Endothelial cell of umbilical vein (primary cell): Measurements from ENCODE around the gene RECK. TPM values are rescaled to one million over a fixed set of nuclear protein-coding genes. Genes with fewer than 3 reads are reported as not detected.
"Not testable (repeated sequence)": the region's sequence is repeated elsewhere in the genome, so short reads cannot be mapped to it uniquely, and the experiment has no call there.

Experiments
- BruUV-seq: library from RNA; stranded (reverse); fragments of 400-500 nt; replicated peaks from 2 replicates; lab custom pipeline; 2021; lab: Mats Ljungman, UMichigan
- CTCF ChIA-PET: fragments of 300-600, 350-600 bp; sonication (Branson Sonifier 250); formaldehyde crosslinking; loops from one replicate; lab custom pipeline; 2021; ENCODE audit warnings: antibody characterized with exemption, inconsistent platforms; lab: Charles Lee
- POLR2A ChIA-PET: fragments of 300-600, 350-600 bp; sonication (Branson Sonifier 250); formaldehyde crosslinking; loops from one replicate; lab custom pipeline; 2021; ENCODE audit warnings: antibody characterized with exemption, inconsistent platforms; lab: Charles Lee
- DNase-seq: peaks from one replicate; pipeline ENCODE4 v3.0.0-alpha.2; 2011; ENCODE audit warnings: low read depth, low spot score
- FAIRE-seq: peaks from 2 replicates; lab custom pipeline; 2011; peaks lifted over from hg19 to GRCh38; lab: Jason Lieb, UNC
- H2AFZ ChIP-seq: 2 replicates; pipeline ENCODE4 v1.6.0; 2012; ENCODE audit warnings: low read depth, low read length, control low read depth, inconsistent platforms
- H3K27ac ChIP-seq: 2 replicates; pipeline ENCODE4 v1.5.1; 2011; ENCODE audit warnings: low read depth, mild to moderate bottlenecking, control low read depth, low read length, moderate library complexity; ENCODE audit not compliant: insufficient read depth
- H3K27me3 ChIP-seq, 2 experiments: 2 replicates each; pipeline versions ENCODE4 v1.6.0 to v1.6.1; 2011; ENCODE audit warnings: low read length in 2 of 2, mixed read lengths in 1 of 2; ENCODE audit not compliant: control insufficient read depth in 2 of 2, insufficient read depth in 2 of 2
- H3K36me3 ChIP-seq, 2 experiments: 2 replicates in 1 of 2; 3 replicates in 1 of 2; pipeline ENCODE4 v1.5.1; 2011; ENCODE audit warnings: low read length in 2 of 2, mild to moderate bottlenecking in 1 of 2, moderate library complexity in 1 of 2; ENCODE audit not compliant: control insufficient read depth in 2 of 2, insufficient read depth in 2 of 2; ENCODE audit errors: extremely low read depth in 1 of 2
- H3K4me1 ChIP-seq: 3 replicates; pipeline ENCODE4 v1.5.1; 2011; ENCODE audit warnings: mild to moderate bottlenecking, low read length; ENCODE audit not compliant: control insufficient read depth, insufficient read depth; ENCODE audit errors: extremely low read depth
- H3K4me2 ChIP-seq: 2 replicates; pipeline ENCODE4 v1.6.1; 2011; ENCODE audit warnings: low read length, control low read depth, mixed read lengths; ENCODE audit not compliant: insufficient read depth
- H3K4me3 ChIP-seq, 3 experiments: fragments of 200-600 bp in 1 of 3; sonication (generic), shearing (Covaris generic) in 1 of 3; replicated peaks in 1 of 3; 2 replicates each; pipeline ENCODE4 v1.5.1; 2011 to 2016; ENCODE audit warnings: control low read depth in 3 of 3, low read length in 3 of 3, mild to moderate bottlenecking in 2 of 3, inconsistent platforms in 1 of 3, low read depth in 1 of 3, moderate library complexity in 1 of 3; ENCODE audit not compliant: insufficient read depth in 1 of 3
- H3K79me2 ChIP-seq: 2 replicates; pipeline ENCODE4 v1.6.0; 2012; ENCODE audit warnings: low read length, inconsistent platforms; ENCODE audit not compliant: control insufficient read depth, insufficient read depth
- H3K9ac ChIP-seq: replicated peaks from 2 replicates; pipeline ENCODE3; 2011; ENCODE audit warnings: low read length, control low read depth; ENCODE audit not compliant: insufficient read depth; ENCODE audit errors: extremely low read depth
- H3K9me1 ChIP-seq: replicated peaks from 3 replicates; pipeline ENCODE4 v1.6.0; 2011; ENCODE audit warnings: mild to moderate bottlenecking, low read length; ENCODE audit not compliant: control insufficient read depth, insufficient read depth; ENCODE audit errors: extremely low read depth
- H3K9me3 ChIP-seq: replicated peaks from 2 replicates; pipeline ENCODE4 v1.5.1; 2012; ENCODE audit warnings: low read length, inconsistent platforms; ENCODE audit not compliant: control insufficient read depth, insufficient read depth
- H4K20me1 ChIP-seq: replicated peaks from 2 replicates; pipeline ENCODE3; 2011; ENCODE audit warnings: mild to moderate bottlenecking, low read length; ENCODE audit not compliant: control insufficient read depth, insufficient read depth; ENCODE audit errors: extremely low read depth
- EZH2 ChIP-seq: IDR thresholded peaks from 2 replicates; pipeline ENCODE4 v1.6.1; 2012; ENCODE audit warnings: borderline replicate concordance, low read depth, mild to moderate bottlenecking, moderate library complexity, low read length, inconsistent platforms; ENCODE audit not compliant: severe bottlenecking
- FOS ChIP-seq: IDR thresholded peaks from 2 replicates; pipeline ENCODE4 v1.6.1; 2011; ENCODE audit warnings: mild to moderate bottlenecking, low read length, moderate library complexity, borderline replicate concordance; ENCODE audit not compliant: insufficient read depth
- GATA2 ChIP-seq: IDR thresholded peaks from 2 replicates; pipeline ENCODE4 v1.7.0; 2011; ENCODE audit warnings: low read depth, mild to moderate bottlenecking, moderate library complexity, mixed read lengths, low read length; ENCODE audit not compliant: insufficient read length, insufficient read depth
- JUN ChIP-seq: IDR thresholded peaks from 2 replicates; pipeline ENCODE4 v1.6.1; 2011; ENCODE audit warnings: borderline replicate concordance, low read depth; ENCODE audit not compliant: insufficient read length, insufficient read depth
- MYC ChIP-seq: IDR thresholded peaks from one replicate; pipeline ENCODE4 v1.6.1; 2011; ENCODE audit warnings: mild to moderate bottlenecking, low read depth, low read length
- POLR2A ChIP-seq: IDR thresholded peaks from 2 replicates; pipeline ENCODE4 v1.6.1; 2012; ENCODE audit warnings: low read depth, mild to moderate bottlenecking, control low read depth, low read length
- POLR2AphosphoS5 ChIP-seq: IDR thresholded peaks from 2 replicates; pipeline ENCODE4 v1.6.1; 2012; ENCODE audit warnings: low read depth, mild to moderate bottlenecking, control low read depth, low read length, moderate library complexity; ENCODE audit not compliant: insufficient read depth
- dilution Hi-C: fragments of 300-500 bp; cut with MboI; formaldehyde crosslinking; loops from one replicate; pipeline ENCODE4 v1.15.0; 2019; ENCODE audit warnings: low sequenced_read_pairs; ENCODE audit not compliant: extremely low pct_ligation_motif_present
- intact Hi-C: fragments of 100-400 bp; cut with micrococcal nuclease; formaldehyde crosslinking; loops from one replicate; pipeline ENCODE4 v1.10.0; 2022
- polyA plus RNA-seq, 4 experiments: library from polyadenylated mRNA; depleted of rRNA in 3 of 4; stranded (reverse) in 3 of 4; unstranded in 1 of 4; fragments of >200 nt; gene quantifications; 2 replicates each; pipeline versions ENCODE4 v1.2.1 to v1.2.3, GENCODE V29; 2011 to 2012; ENCODE audit warnings: missing spikeins in 1 of 4
- total RNA-seq: library from RNA; stranded (reverse); gene quantifications from 2 replicates; pipeline ENCODE4 v1.2.3, GENCODE V29; 2021
- TF ChIP-seq, protein P1 (sequence below): IDR thresholded peaks from 2 replicates; pipeline ENCODE4 v1.6.1; 2011; ENCODE audit not compliant: insufficient read depth, insufficient read length
- TF ChIP-seq, protein P2 (sequence below), 2 donors: IDR thresholded peaks; 1 replicate in 1 of 2; 2 replicates in 1 of 2; pipeline ENCODE4 v1.5.1; 2011; ENCODE audit warnings: low read length in 2 of 2, mild to moderate bottlenecking in 2 of 2, moderate library complexity in 2 of 2, control low read depth in 1 of 2, inconsistent platforms in 1 of 2, low read depth in 1 of 2; ENCODE audit not compliant: insufficient read depth in 1 of 2; ENCODE audit errors: extremely low read depth in 1 of 2

Gene RECK
- total and polyA plus RNA-seq, 2 donors (not counting 3 experiments of a cell fraction or from before 2014, with no cell fraction given), result 12.0 to 14.1 TPM

DNA sequence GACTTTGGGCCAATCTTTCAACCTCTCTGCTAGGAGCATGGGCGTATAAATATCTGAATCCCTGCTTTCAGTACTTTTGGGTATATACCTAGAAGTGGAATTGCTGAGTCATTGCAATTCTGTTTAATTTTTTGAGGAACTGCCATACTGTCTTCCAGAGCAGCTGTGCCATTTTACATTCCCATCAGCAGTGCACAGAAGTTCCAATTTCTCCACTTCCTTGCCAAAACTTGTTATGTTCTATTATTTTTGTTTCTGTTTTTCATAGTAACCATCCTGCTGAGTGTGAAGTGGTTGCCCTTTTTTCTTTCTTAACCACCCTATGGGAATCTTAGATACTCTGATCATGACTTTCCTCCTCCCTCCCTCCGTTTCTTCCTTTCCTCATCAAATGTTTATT lies 121.4 kb downstream of the RECK start:
- H3K9ac ChIP-seq, result no peak overlapping the region
- H3K9me1 ChIP-seq, result no peaks in the 10 kb centered on the region
- dilution Hi-C loops, result no loop called here
- H3K9me3 ChIP-seq, result no peaks in the 10 kb centered on the region
- H3K4me3 ChIP-seq, result no peak overlapping the region
- no peaks in the 10 kb centered on the region for H3K27me3 ChIP-seq
- no peak for FAIRE-seq
- no TSS peak for BruUV-seq
- intact Hi-C loops, result no loop called here
- H3K79me2 ChIP-seq, result no peaks in the 10 kb centered on the region
- ChIA-PET POLR2A (no interaction called here), CTCF (no interaction called here)
- TF ChIP-seq, protein P1, sequence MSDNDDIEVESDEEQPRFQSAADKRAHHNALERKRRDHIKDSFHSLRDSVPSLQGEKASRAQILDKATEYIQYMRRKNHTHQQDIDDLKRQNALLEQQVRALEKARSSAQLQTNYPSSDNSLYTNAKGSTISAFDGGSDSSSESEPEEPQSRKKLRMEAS, result no peak
- TF ChIP-seq POLR2A, result no peak
- no peak for DNase-seq
- H3K4me2 ChIP-seq, result no peak overlapping the region
- H2AFZ ChIP-seq, result no peak overlapping the region
- peaks cover 20% of the 10 kb centered on the region for H3K4me1 ChIP-seq
- H4K20me1 ChIP-seq, result no peaks in the 10 kb centered on the region
- no peak overlapping the region for H3K27ac ChIP-seq
- H3K36me3 ChIP-seq, result no peaks in the 10 kb centered on the region

DNA sequence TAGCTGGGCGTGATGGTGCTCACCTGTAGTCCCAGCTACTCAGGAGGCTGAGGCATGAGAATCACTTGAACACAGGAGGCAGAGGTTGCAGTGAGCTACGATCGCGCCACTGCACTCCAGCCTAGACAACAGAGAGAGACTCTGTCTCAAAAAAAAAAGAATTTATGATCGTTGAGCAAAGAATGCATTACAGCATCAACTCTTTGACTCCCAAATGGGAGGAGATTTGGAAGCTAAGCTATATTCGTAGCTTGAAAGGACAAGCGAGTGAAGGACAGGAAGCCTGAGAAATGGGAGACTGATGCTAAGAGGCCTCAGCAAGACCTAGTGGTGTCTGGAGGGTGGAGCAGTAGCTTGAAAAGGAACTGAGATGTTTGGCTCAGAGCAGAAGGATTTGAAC lies 122.2 kb downstream of the RECK start:
- no peaks in the 10 kb centered on the region for H4K20me1 ChIP-seq
- H3K9me3 ChIP-seq, result no peaks in the 10 kb centered on the region
- H3K27me3 ChIP-seq, result no peaks in the 10 kb centered on the region
- H3K27ac ChIP-seq, result no peak overlapping the region
- ChIA-PET CTCF (interaction anchor here (0.7 kb wide), 1 partner anchor 20 kb away, joined by 3 read pairs; no protein-coding TSS in a partner anchor), POLR2A (no interaction called here)
- no peaks in the 10 kb centered on the region for H3K36me3 ChIP-seq
- DNase-seq (no peak), FAIRE-seq (no peak)
- intact Hi-C loops (no loop called here), dilution Hi-C loops (no loop called here)
- H3K4me1 ChIP-seq, result peaks cover 27% of the 10 kb centered on the region
- H3K9me1 ChIP-seq, result no peaks in the 10 kb centered on the region
- H3K9ac ChIP-seq, result no peak overlapping the region
- H3K4me2 ChIP-seq, result no peak overlapping the region
- no peak overlapping the region for H3K4me3 ChIP-seq
- TF ChIP-seq EZH2 (no peak), POLR2A (no peak), GATA2 (no peak), POLR2AphosphoS5 (no peak), JUN (no peak), FOS (no peak), MYC (no peak)
- TF ChIP-seq, protein P1, result no peak
- TF ChIP-seq, protein P2, sequence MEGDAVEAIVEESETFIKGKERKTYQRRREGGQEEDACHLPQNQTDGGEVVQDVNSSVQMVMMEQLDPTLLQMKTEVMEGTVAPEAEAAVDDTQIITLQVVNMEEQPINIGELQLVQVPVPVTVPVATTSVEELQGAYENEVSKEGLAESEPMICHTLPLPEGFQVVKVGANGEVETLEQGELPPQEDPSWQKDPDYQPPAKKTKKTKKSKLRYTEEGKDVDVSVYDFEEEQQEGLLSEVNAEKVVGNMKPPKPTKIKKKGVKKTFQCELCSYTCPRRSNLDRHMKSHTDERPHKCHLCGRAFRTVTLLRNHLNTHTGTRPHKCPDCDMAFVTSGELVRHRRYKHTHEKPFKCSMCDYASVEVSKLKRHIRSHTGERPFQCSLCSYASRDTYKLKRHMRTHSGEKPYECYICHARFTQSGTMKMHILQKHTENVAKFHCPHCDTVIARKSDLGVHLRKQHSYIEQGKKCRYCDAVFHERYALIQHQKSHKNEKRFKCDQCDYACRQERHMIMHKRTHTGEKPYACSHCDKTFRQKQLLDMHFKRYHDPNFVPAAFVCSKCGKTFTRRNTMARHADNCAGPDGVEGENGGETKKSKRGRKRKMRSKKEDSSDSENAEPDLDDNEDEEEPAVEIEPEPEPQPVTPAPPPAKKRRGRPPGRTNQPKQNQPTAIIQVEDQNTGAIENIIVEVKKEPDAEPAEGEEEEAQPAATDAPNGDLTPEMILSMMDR (IDR thresholded peaks at IDR 0.05; ENCODE audit: extremely low read depth in 1 of 2, insufficient read depth in 1 of 2, low read depth in 1 of 2, low read length in 2 of 2), result no peak
- H2AFZ ChIP-seq, result no peak overlapping the region
- no TSS peak for BruUV-seq
- no peaks in the 10 kb centered on the region for H3K79me2 ChIP-seq

DNA sequence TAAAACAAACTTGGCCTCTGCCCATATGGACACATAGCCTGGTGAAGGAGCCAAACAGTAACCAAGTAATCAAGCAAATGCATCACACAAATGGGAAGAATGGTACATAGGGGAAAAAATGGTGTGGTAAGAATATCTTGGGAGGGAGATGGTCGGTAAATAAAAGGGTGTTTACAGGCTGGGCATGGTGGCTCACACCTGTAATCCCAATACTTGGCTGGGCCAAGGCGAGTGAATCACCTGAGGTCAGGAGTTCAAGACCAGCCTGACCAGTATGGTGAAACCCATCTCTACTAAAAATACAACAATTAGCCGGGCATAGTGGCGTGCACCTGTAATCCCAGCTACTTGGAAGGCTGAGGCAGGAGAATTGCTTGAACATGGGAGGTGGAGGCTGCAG lies 122.8 kb downstream of the RECK start:
- peaks cover 22% of the 10 kb centered on the region for H3K4me1 ChIP-seq
- H3K9ac ChIP-seq, FAIRE-seq, dilution Hi-C loops, intact Hi-C loops, H3K36me3 ChIP-seq, H3K79me2 ChIP-seq, H4K20me1 ChIP-seq, H3K9me1 ChIP-seq, H3K27ac ChIP-seq, H3K4me3 ChIP-seq, DNase-seq, POLR2A ChIA-PET, H2AFZ ChIP-seq, H3K9me3 ChIP-seq, H3K27me3 ChIP-seq, BruUV-seq, H3K4me2 ChIP-seq: not testable (repeated sequence)
- CTCF ChIA-PET, result interaction anchor here (0.7 kb wide), 1 partner anchor 21 kb away, joined by 3 read pairs; no protein-coding TSS in a partner anchor
